Lung (tissue), 12 donors: ENCODE data around the gene CSHL1. TPM values are rescaled to one million over a fixed set of nuclear protein-coding genes. Genes with fewer than 3 reads are reported as not detected.

ENCODE experiments used
- ATAC-seq: fragments of 200-7000 bp; cut with Tn5 transposase; one replicate; pipeline ENCODE4 v1.9.1; 2020; ENCODE audit warnings: moderate number of reproducible peaks; ENCODE audit not compliant: insufficient read depth, low FRiP score
- DNase-seq, 3 donors: peaks; one replicate each; pipeline ENCODE4 v3.0.0-alpha.2; 2013 to 2017
- H3K27ac ChIP-seq, 2 donors: one replicate each; pipeline ENCODE4 v1.5.1; 2013; ENCODE audit warnings: mild to moderate bottlenecking in 2 of 2, moderate library complexity in 2 of 2, control low read depth in 1 of 2, inconsistent platforms in 1 of 2, low read depth in 1 of 2, low read length in 1 of 2
- H3K27me3 ChIP-seq, 3 donors: one replicate each; pipeline ENCODE4 v1.5.1; 2013; ENCODE audit warnings: low read length in 2 of 3; ENCODE audit not compliant: control insufficient read depth in 3 of 3, insufficient read depth in 3 of 3
- H3K36me3 ChIP-seq, 4 donors: one replicate each; pipeline ENCODE4 v1.5.1; 2013; ENCODE audit warnings: low read length in 4 of 4, mild to moderate bottlenecking in 1 of 4, moderate library complexity in 1 of 4; ENCODE audit not compliant: control insufficient read depth in 4 of 4, insufficient read depth in 4 of 4
- H3K4me1 ChIP-seq, 5 donors: one replicate each; pipeline ENCODE4 v1.5.1; 2013; ENCODE audit warnings: low read length in 5 of 5, mild to moderate bottlenecking in 2 of 5, moderate library complexity in 1 of 5; ENCODE audit not compliant: control insufficient read depth in 5 of 5, insufficient read depth in 5 of 5
- H3K4me3 ChIP-seq: one replicate; pipeline ENCODE4 v1.5.1; 2013; ENCODE audit warnings: mild to moderate bottlenecking, control low read depth, moderate library complexity
- H3K9ac ChIP-seq, 2 donors: one replicate each; pipeline ENCODE4 v1.5.1; 2013; ENCODE audit warnings: low read length in 2 of 2, control low read depth in 1 of 2; ENCODE audit not compliant: insufficient read depth in 1 of 2
- H3K9me3 ChIP-seq, 4 donors: one replicate each; pipeline ENCODE4 v1.5.1; 2013; ENCODE audit warnings: low read length in 3 of 4, mild to moderate bottlenecking in 1 of 4, moderate library complexity in 1 of 4; ENCODE audit not compliant: control insufficient read depth in 4 of 4, insufficient read depth in 3 of 4
- WGBS, 2 donors: extraction: QIAGEN DNeasy Blood & Tissue Kit; methylation state at CpG; one replicate each; pipeline ENCODE4 v1.1.7; 2013; 5-methylcytosine and 5-hydroxymethylcytosine counted together
- polyA plus RNA-seq, 2 donors: library from polyadenylated mRNA; stranded (reverse); fragments of 200-250 nt; gene quantifications; one replicate each; pipeline ENCODE4 v1.2.1, GENCODE V29; 2013
- total RNA-seq, 2 donors: library from RNA; depleted of rRNA in 1 of 2; stranded (reverse); fragments of >200 nt in 1 of 2; gene quantifications; one replicate each; pipeline ENCODE4 v1.2.1, GENCODE V29; 2014 to 2021
- TF ChIP-seq, protein P1 (sequence below): IDR thresholded peaks from 2 replicates; pipeline ENCODE4 v1.5.1; 2012; ENCODE audit warnings: mild to moderate bottlenecking; ENCODE audit errors: control extremely low read depth, extremely low read depth
- donor health status: control.
- donor health status: control.
- donor health status: Bipolar disorder and iron deficiency.
- donor health status: healthy.
- donor health status: DM: yes; HTN: yes; CAD: no.

The CSHL1 gene
- total and polyA plus RNA-seq, 4 donors, result not detected

DNA sequence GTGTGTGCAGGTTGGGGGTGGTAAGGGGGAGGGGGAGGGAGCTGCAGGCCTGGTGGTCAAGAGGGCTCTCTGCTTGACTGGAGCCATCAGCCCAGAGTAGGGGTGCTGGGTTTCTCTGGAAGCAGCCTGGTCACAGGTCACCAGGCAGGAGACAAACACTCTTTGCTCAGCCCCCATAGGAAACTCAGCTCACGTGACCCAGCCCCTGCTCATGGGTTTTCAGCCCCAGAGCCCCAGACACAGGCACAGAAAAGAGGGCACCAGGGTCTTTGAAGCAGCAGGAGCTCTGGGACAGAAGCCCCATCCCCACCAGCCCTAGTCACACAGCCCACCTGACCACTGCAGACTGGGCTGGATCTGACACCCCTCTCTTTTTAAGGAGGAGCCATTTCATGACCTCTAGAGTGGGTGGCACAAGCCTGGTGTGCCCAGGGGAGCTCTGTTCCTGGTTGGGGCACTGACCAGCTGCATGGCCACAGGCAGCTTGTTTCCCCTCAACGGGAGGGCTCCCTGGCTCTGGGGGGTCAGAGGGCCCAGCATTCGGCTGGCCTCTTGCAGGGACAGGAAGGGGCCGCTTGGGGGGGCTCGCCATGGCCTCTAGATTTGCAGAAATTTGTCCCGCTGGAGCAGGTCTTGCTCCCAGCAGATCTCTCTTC, 34.9 kb upstream of the CSHL1 start:
- 53 to 56% methylated on average over 6 of the region's 6 CpGs for WGBS, 2 donors
- no peak for DNase-seq
- Histone ChIP-seq H3K27ac (no peak overlapping the region), H3K4me3 (no peak overlapping the region), H3K36me3 (no peaks in the 10 kb centered on the region), H3K4me1 (peaks cover 0 to 4% (median 0%) of the 10 kb centered on the region in 5 donors), H3K9ac (no peak overlapping the region), H3K27me3 (no peaks in the 10 kb centered on the region), H3K9me3 (no peaks in the 10 kb centered on the region)
- TF ChIP-seq, protein P1, sequence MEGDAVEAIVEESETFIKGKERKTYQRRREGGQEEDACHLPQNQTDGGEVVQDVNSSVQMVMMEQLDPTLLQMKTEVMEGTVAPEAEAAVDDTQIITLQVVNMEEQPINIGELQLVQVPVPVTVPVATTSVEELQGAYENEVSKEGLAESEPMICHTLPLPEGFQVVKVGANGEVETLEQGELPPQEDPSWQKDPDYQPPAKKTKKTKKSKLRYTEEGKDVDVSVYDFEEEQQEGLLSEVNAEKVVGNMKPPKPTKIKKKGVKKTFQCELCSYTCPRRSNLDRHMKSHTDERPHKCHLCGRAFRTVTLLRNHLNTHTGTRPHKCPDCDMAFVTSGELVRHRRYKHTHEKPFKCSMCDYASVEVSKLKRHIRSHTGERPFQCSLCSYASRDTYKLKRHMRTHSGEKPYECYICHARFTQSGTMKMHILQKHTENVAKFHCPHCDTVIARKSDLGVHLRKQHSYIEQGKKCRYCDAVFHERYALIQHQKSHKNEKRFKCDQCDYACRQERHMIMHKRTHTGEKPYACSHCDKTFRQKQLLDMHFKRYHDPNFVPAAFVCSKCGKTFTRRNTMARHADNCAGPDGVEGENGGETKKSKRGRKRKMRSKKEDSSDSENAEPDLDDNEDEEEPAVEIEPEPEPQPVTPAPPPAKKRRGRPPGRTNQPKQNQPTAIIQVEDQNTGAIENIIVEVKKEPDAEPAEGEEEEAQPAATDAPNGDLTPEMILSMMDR, result no peak
- ATAC-seq, result no peak

DNA sequence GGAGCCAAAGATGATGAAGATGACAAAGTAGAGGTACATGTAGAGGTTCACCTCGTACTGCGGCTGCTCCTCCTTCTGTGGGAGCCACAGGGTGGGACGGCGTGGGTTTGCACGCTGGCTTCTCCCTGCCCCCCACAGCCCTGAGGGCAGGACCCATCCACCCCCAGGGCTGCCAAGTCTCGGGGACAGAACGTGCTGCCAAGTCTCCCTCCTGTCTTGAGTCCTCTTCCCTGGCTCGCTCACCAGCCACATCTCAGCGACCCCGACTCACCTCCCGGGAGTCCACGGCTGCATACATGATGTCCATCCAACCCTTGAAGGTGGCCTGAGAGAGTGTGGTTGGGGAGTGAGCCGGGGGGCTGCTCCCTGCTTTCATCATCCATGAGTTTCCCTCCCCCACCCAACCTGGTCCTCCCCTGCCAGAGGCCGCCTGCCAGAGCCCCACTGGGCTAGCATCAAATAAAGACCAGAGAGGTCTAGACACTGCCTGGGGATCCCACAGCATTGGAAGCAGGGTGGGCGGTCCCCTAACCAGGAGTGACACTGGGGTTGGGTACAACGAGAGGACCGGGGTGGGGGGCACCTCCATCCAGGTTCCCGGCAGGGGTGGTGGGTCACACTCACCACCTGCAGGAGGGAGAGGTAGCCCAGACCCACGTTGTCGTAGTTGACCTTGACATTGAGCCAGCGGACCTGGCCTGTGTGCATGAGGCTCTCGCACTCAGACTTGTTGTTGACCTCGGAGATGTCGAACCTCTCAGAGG, 33.9 kb upstream of the CSHL1 start:
- ATAC-seq (no peak), DNase-seq (no peak)
- TF ChIP-seq, protein P1, result no peak
- peaks cover 0 to 4% (median 0%) of the 10 kb centered on the region in 5 donors for H3K4me1 ChIP-seq
- H3K36me3 ChIP-seq, result no peaks in the 10 kb centered on the region
- H3K27ac ChIP-seq, result no peak overlapping the region
- H3K27me3 ChIP-seq, result no peaks in the 10 kb centered on the region
- H3K4me3 ChIP-seq, result no peak overlapping the region
- WGBS, 2 donors, result 88 to 95% methylated on average over 23 to 24 of the region's 24 CpGs
- no peak overlapping the region for H3K9ac ChIP-seq
- no peaks in the 10 kb centered on the region for H3K9me3 ChIP-seq

DNA sequence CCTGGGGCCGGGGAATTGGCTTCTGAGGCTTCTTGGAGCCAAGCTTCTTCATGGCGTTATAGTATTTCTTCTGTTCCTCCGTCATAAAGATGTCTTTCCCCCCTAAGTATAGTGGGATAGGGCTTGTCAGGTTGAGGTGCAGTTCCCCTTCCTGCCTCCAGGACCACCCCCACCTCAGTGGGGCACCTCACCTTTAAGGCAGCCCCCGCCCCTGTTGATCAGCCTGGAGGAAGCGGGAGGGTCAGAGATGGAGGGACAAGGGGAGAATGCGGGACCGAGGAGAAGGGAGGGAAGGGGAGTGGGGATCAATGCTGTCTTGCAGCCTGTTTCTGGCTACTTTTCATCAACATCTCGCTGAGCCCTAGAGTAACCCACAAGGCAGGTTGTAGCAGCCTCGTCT, 32.7 kb upstream of the CSHL1 start:
- Histone ChIP-seq H3K27ac (no peak overlapping the region), H3K4me1 (peaks cover 0 to 4% (median 0%) of the 10 kb centered on the region in 5 donors), H3K27me3 (no peaks in the 10 kb centered on the region), H3K4me3 (no peak overlapping the region), H3K36me3 (no peaks in the 10 kb centered on the region), H3K9ac (no peak overlapping the region), H3K9me3 (no peaks in the 10 kb centered on the region)
- 83 to 84% methylated on average over 9 of the region's 9 CpGs for WGBS, 2 donors
- DNase-seq (no peak), ATAC-seq (no peak)
- TF ChIP-seq, protein P1, result no peak
